CD14-positive monocyte (primary cell): Measurements from ENCODE around the gene ZNF614. TPM values are rescaled to one million over a fixed set of nuclear protein-coding genes. Genes with fewer than 3 reads are reported as not detected.
"Not testable (repeated sequence)": the region's sequence is repeated elsewhere in the genome, so short reads cannot be mapped to it uniquely, and the experiment has no call there.

Experiments
- DNase-seq, 3 donors: peaks; one replicate each; pipeline ENCODE4 v3.0.0-alpha.2; 2011 to 2022
- H2AFZ ChIP-seq: 2 replicates; pipeline ENCODE4 v1.6.0; 2012; ENCODE audit warnings: mild to moderate bottlenecking, low read depth, low read length, inconsistent platforms; ENCODE audit not compliant: insufficient read depth, poor library complexity, severe bottlenecking
- H3K27ac ChIP-seq, 2 donors: 1 replicate in 1 of 2; 2 replicates in 1 of 2; pipeline ENCODE4 v1.5.1; 2012 to 2013; ENCODE audit warnings: low read length in 2 of 2, control low read depth in 1 of 2, inconsistent platforms in 1 of 2, low read depth in 1 of 2, mild to moderate bottlenecking in 1 of 2
- H3K27me3 ChIP-seq, 2 donors: one replicate each; pipeline versions ENCODE4 v1.6.0 to v1.6.1; 2011 to 2013; ENCODE audit warnings: low read length in 2 of 2; ENCODE audit not compliant: control insufficient read depth in 2 of 2, insufficient read depth in 2 of 2
- H3K36me3 ChIP-seq, 2 donors: replicated peaks in 1 of 2; 1 replicate in 1 of 2; 2 replicates in 1 of 2; pipeline versions ENCODE4 v1.5.1 to v1.6.1; 2012 to 2013; ENCODE audit warnings: low read length in 2 of 2, control low read depth in 1 of 2, inconsistent platforms in 1 of 2, mild to moderate bottlenecking in 1 of 2; ENCODE audit not compliant: insufficient read depth in 2 of 2, control insufficient read depth in 1 of 2
- H3K4me1 ChIP-seq, 2 donors: 1 replicate in 1 of 2; 2 replicates in 1 of 2; pipeline versions ENCODE4 v1.5.1 to v1.6.1; 2012 to 2013; ENCODE audit warnings: low read length in 2 of 2, control low read depth in 1 of 2, inconsistent platforms in 1 of 2, mild to moderate bottlenecking in 1 of 2, moderate library complexity in 1 of 2; ENCODE audit not compliant: insufficient read depth in 2 of 2, control insufficient read depth in 1 of 2
- H3K4me2 ChIP-seq: replicated peaks from 2 replicates; pipeline ENCODE3; 2012; ENCODE audit warnings: low read length, moderate library complexity, mild to moderate bottlenecking; ENCODE audit not compliant: poor library complexity, severe bottlenecking; ENCODE audit errors: extremely low read depth
- H3K4me3 ChIP-seq, 3 experiments: fragments of 200-600 bp in 1 of 3; sonication (generic) in 1 of 3; replicated peaks in 1 of 3; 1 replicate in 2 of 3; 2 replicates in 1 of 3; pipeline ENCODE4 v1.5.1; 2011 to 2013; ENCODE audit warnings: low read length in 3 of 3, mild to moderate bottlenecking in 3 of 3, control low read depth in 2 of 3, low read depth in 2 of 3, inconsistent platforms in 1 of 3, moderate library complexity in 1 of 3
- H3K79me2 ChIP-seq: 2 replicates; pipeline ENCODE4 v1.6.0; 2012; ENCODE audit warnings: mild to moderate bottlenecking, control low read depth, inconsistent platforms, low read length, moderate library complexity; ENCODE audit not compliant: insufficient read depth
- H3K9ac ChIP-seq: 2 replicates; pipeline ENCODE4 v1.6.0; 2017; ENCODE audit warnings: low read length, mild to moderate bottlenecking; ENCODE audit not compliant: insufficient read depth, poor library complexity, severe bottlenecking
- H3K9me3 ChIP-seq, 2 donors: replicated peaks in 1 of 2; 1 replicate in 1 of 2; 2 replicates in 1 of 2; pipeline versions ENCODE4 v1.5.1 to v1.6.1; 2012 to 2013; ENCODE audit warnings: low read length in 2 of 2, control low read depth in 1 of 2; ENCODE audit not compliant: control insufficient read depth in 1 of 2, insufficient read depth in 1 of 2
- H4K20me1 ChIP-seq: 2 replicates; pipeline ENCODE4 v1.6.0; 2012; ENCODE audit warnings: mild to moderate bottlenecking, low read length, control low read depth, moderate library complexity; ENCODE audit not compliant: insufficient read depth
- H3K27ac Mint-ChIP-seq, 7 donors: one replicate each; pipeline ENCODE4 v1.8.0; 2020; ENCODE audit warnings: mild to moderate bottlenecking in 7 of 7, mixed read lengths in 7 of 7, moderate library complexity in 6 of 7, inconsistent platforms in 2 of 7
- H3K27me3 Mint-ChIP-seq, 3 donors: one replicate each; pipeline ENCODE4 v1.8.0; 2021 to 2022; ENCODE audit warnings: low read depth in 3 of 3, mild to moderate bottlenecking in 3 of 3, mixed read lengths in 3 of 3, moderate library complexity in 3 of 3, inconsistent platforms in 1 of 3
- H3K36me3 Mint-ChIP-seq, 2 donors: one replicate each; pipeline ENCODE4 v1.8.0; 2020; ENCODE audit warnings: mixed read lengths in 2 of 2, inconsistent platforms in 1 of 2, mild to moderate bottlenecking in 1 of 2
- H3K4me1 Mint-ChIP-seq: one replicate; pipeline ENCODE4 v1.8.0; 2020; ENCODE audit warnings: mild to moderate bottlenecking, mixed read lengths
- H3K4me3 Mint-ChIP-seq, 2 donors: one replicate each; pipeline ENCODE4 v1.8.0; 2020; ENCODE audit warnings: mild to moderate bottlenecking in 2 of 2, mixed read lengths in 2 of 2, moderate library complexity in 1 of 2
- H3K9me3 Mint-ChIP-seq, 7 donors: one replicate each; pipeline ENCODE4 v1.8.0; 2020 to 2022; ENCODE audit warnings: mixed read lengths in 7 of 7, mild to moderate bottlenecking in 6 of 7, moderate library complexity in 6 of 7, inconsistent platforms in 2 of 7
- WGBS: methylation state at CpG from one replicate; pipeline ENCODE4 v1.1.5; 2013; ENCODE audit warnings: missing lambda C conversion rate; ENCODE audit not compliant: insufficient coverage; 5-methylcytosine and 5-hydroxymethylcytosine counted together
- intact Hi-C, 2 donors: fragments of 100-400 bp; cut with micrococcal nuclease; formaldehyde crosslinking; loops; one replicate each; pipeline versions ENCODE4 v1.15.0 to v1.15.1; 2023
- polyA plus RNA-seq, 3 donors: library from polyadenylated mRNA; depleted of rRNA in 1 of 3; unstranded in 2 of 3; stranded (reverse) in 1 of 3; fragments of 300-500 nt in 2 of 3; fragments of >200 nt in 1 of 3; fragmentation: Illumina TruSeq in 2 of 3; gene quantifications; 1 replicate in 2 of 3; 2 replicates in 1 of 3; pipeline ENCODE4 v1.2.3, GENCODE V29; 2012 to 2021
- TF ChIP-seq, protein P1 (sequence below): fragments of 200-600 bp; IDR thresholded peaks from one replicate; pipeline ENCODE4 v1.8.0; 2022; ENCODE audit warnings: antibody characterized with exemption, mild to moderate bottlenecking

ZNF614 gene
- polyA plus RNA-seq, 3 donors = 0.65 to 3.1 (median 1.0) TPM

DNA sequence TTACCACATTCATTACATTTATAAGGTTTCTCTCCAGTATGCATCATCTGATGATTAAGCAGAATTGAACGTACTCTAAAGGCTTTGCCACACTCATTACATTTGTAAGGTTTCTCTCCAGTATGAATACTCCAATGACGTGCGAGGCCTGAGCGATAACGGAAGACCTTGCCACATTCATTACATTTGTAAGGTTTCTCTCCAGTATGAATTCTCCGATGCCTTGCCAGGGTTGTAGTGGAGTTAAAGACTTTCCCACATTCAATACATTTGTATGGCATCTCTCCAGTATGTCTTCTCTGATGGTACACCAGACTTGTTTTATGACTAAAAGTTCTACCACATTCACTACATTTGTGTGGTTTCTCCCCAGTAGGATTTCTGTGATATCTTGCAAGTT lies 37.2 kb upstream of the ZNF614 start:
- H2AFZ ChIP-seq = no peak overlapping the region
- H3K4me1 ChIP-seq = no peaks in the 10 kb centered on the region
- no peaks in the 10 kb centered on the region for H3K79me2 ChIP-seq
- no peak overlapping the region for H3K4me2 ChIP-seq
- Mint-ChIP-seq H3K36me3 (peaks cover 43 to 56% of the 10 kb centered on the region in 2 donors), H3K27ac (no peak overlapping the region), H3K9me3 (peaks cover 70 to 97% (median 91%) of the 10 kb centered on the region in 7 donors), H3K27me3 (no peaks in the 10 kb centered on the region), H3K4me3 (no peak overlapping the region), H3K4me1 (no peaks in the 10 kb centered on the region)
- TF ChIP-seq, protein P1, sequence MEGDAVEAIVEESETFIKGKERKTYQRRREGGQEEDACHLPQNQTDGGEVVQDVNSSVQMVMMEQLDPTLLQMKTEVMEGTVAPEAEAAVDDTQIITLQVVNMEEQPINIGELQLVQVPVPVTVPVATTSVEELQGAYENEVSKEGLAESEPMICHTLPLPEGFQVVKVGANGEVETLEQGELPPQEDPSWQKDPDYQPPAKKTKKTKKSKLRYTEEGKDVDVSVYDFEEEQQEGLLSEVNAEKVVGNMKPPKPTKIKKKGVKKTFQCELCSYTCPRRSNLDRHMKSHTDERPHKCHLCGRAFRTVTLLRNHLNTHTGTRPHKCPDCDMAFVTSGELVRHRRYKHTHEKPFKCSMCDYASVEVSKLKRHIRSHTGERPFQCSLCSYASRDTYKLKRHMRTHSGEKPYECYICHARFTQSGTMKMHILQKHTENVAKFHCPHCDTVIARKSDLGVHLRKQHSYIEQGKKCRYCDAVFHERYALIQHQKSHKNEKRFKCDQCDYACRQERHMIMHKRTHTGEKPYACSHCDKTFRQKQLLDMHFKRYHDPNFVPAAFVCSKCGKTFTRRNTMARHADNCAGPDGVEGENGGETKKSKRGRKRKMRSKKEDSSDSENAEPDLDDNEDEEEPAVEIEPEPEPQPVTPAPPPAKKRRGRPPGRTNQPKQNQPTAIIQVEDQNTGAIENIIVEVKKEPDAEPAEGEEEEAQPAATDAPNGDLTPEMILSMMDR = no peak
- H3K9ac ChIP-seq = no peak overlapping the region
- H3K27ac ChIP-seq = no peak overlapping the region
- H3K4me3 ChIP-seq = peak overlapping the region in 1 of 3 experiments; percentile 35
- no peaks in the 10 kb centered on the region for H4K20me1 ChIP-seq
- no peak for DNase-seq
- peaks cover 34 to 62% of the 10 kb centered on the region in 2 donors for H3K36me3 ChIP-seq
- no peaks in the 10 kb centered on the region for H3K27me3 ChIP-seq
- intact Hi-C loops = no loop called here
- H3K9me3 ChIP-seq = peaks cover 77 to 100% of the 10 kb centered on the region in 2 donors
- 94% methylated on average over 3 of the region's 6 CpGs for WGBS

DNA sequence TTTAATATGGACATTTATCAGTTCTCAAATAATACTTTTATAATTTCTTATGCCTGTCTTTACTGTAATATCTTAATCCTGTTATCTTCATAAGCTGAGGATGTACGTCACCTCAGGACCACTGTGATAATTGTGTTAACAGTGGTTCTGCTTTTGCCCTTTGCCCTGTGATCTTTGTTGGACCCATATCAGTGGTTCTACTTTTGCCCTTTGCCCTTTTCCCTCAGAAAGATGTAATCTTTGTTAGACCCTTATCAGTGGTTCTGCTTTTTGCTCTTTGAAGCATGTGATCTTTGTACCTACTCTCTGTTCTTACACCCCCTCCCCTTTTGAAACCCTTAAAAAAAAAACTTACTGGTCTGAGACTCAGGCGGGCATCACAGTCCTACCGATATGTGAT lies 28.3 kb upstream of the ZNF614 start:
- H3K4me1 Mint-ChIP-seq, H3K4me2 ChIP-seq, H3K4me3 ChIP-seq, DNase-seq, H3K9ac ChIP-seq, H3K27ac Mint-ChIP-seq, H3K79me2 ChIP-seq, H3K4me3 Mint-ChIP-seq, H4K20me1 ChIP-seq, intact Hi-C loops, H2AFZ ChIP-seq, H3K27ac ChIP-seq, H3K27me3 ChIP-seq, H3K4me1 ChIP-seq, H3K27me3 Mint-ChIP-seq, H3K36me3 ChIP-seq: not testable (repeated sequence)
- peaks cover 53 to 71% of the 10 kb centered on the region in 2 donors for H3K9me3 ChIP-seq
- WGBS = no CpG with 5 or more reads among the region's 3 CpGs
- H3K9me3 Mint-ChIP-seq = peaks cover 64 to 94% (median 90%) of the 10 kb centered on the region in 7 donors
- H3K36me3 Mint-ChIP-seq = peaks cover 6 to 13% of the 10 kb centered on the region in 2 donors

DNA sequence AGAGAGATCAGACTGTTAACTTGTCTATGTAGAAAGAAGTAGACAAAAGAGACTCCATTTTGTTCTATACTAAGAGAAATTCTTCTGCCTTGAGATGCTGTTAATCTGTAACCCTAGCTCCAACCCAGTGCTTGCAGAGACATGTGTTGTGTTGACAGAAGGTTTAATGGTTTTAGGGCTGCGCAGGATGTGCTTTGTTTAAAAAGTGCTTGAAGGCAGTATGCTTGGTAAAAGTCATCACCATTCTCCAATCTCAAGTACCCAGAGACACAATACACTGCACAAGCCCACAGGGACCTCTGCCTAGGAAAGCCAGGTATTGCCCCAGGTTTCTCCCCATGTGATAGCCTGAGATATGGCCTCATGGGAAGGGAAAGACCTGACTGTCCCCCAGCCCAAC lies 23.6 kb upstream of the ZNF614 start:
- H3K79me2 ChIP-seq, H3K4me3 ChIP-seq, H4K20me1 ChIP-seq, H3K27ac Mint-ChIP-seq, H3K4me2 ChIP-seq, DNase-seq, H3K4me3 Mint-ChIP-seq, H3K27me3 ChIP-seq, H3K27ac ChIP-seq, H2AFZ ChIP-seq, H3K9ac ChIP-seq, H3K36me3 ChIP-seq, intact Hi-C loops, H3K27me3 Mint-ChIP-seq: not testable (repeated sequence)
- H3K4me1 Mint-ChIP-seq = peaks cover 11% of the 10 kb centered on the region
- peaks cover 29 to 46% of the 10 kb centered on the region in 2 donors for H3K9me3 ChIP-seq
- no CpG with 5 or more reads among the region's 1 CpG for WGBS
- peaks cover 11 to 13% of the 10 kb centered on the region in 2 donors for H3K4me1 ChIP-seq
- peaks cover 9 to 16% of the 10 kb centered on the region in 2 donors for H3K36me3 Mint-ChIP-seq
- peaks cover 48 to 75% (median 64%) of the 10 kb centered on the region in 7 donors for H3K9me3 Mint-ChIP-seq
